K562 (cell line): ENCODE data around the gene NRSN2. TPM values are rescaled to one million over a fixed set of nuclear protein-coding genes. Genes with fewer than 3 reads are reported as not detected.

ENCODE experiments used
- CHD1 ChIP-seq: fragments of 200-600 bp; sonication (generic); IDR thresholded peaks from one replicate; pipeline ENCODE4 v1.6.1; 2012; ENCODE audit warnings: mild to moderate bottlenecking, moderate library complexity, low read length, inconsistent platforms
- ETS2 ChIP-seq: IDR thresholded peaks from 2 replicates; pipeline ENCODE4 v1.6.1; 2016; ENCODE audit warnings: borderline replicate concordance, missing genetic modification characterization, mild to moderate bottlenecking, moderate library complexity, missing compliant biosample characterization; ENCODE audit not compliant: poor library complexity, severe bottlenecking
- GABPB1 ChIP-seq: sonication (generic); formaldehyde crosslinking; IDR thresholded peaks from 2 replicates; pipeline ENCODE4 v1.8.0; 2022; ENCODE audit warnings: mild to moderate bottlenecking, missing genetic modification reagents
- MAFG ChIP-seq: fragments of 450-650 bp; conservative IDR thresholded peaks from 2 replicates; pipeline ENCODE4 v1.6.1; 2016; ENCODE audit warnings: missing genetic modification characterization, missing compliant biosample characterization
- POLR3G ChIP-seq: IDR thresholded peaks from 2 replicates; pipeline ENCODE4 v1.6.1; 2011; ENCODE audit not compliant: insufficient read length, insufficient replicate concordance; ENCODE audit errors: extremely low read depth
- RBM39 ChIP-seq: fragments of 200-400 bp; formaldehyde crosslinking; optimal IDR thresholded peaks from 2 replicates; pipeline ENCODE3; 2018; ENCODE audit warnings: low read depth, low read length
- SRSF9 ChIP-seq: fragments of 200-400 bp; formaldehyde crosslinking; IDR thresholded peaks from 2 replicates; pipeline ENCODE4 v1.6.1; 2017; ENCODE audit warnings: low read depth, low read length, borderline replicate concordance
- ZFX ChIP-seq: sonication (generic); formaldehyde crosslinking; IDR thresholded peaks from 2 replicates; pipeline ENCODE4 v1.8.0; 2022; ENCODE audit warnings: mild to moderate bottlenecking, missing genetic modification reagents, moderate library complexity
- ZNF134 ChIP-seq: fragments of 250-450 bp; sonication (Bioruptor Pico); conservative IDR thresholded peaks from 2 replicates; pipeline ENCODE4 v1.4.0; 2020
- ZNF140 ChIP-seq: fragments of 250-450 bp; sonication (Bioruptor Pico); IDR thresholded peaks from 2 replicates; pipeline ENCODE4 v1.8.0; 2021; ENCODE audit warnings: moderate library complexity, mild to moderate bottlenecking, inconsistent platforms
- ZNF197 ChIP-seq: fragments of 200-800 bp; sonication (Bioruptor generic); IDR thresholded peaks from 2 replicates; pipeline ENCODE4 v1.6.1; 2016; ENCODE audit warnings: low read depth, missing genetic modification characterization, missing compliant biosample characterization
- polyA plus RNA-seq, 8 experiments: library from polyadenylated mRNA; depleted of rRNA in 4 of 8; stranded (reverse) in 5 of 8; unstranded in 3 of 8; fragments of >200 nt; fragmentation: Nextera tagmentation in 2 of 8; fragmentation: Illumina TruSeq in 1 of 8; extraction: Ambion mirVana in 2 of 8; extraction: Trizol in 1 of 8; gene quantifications; 2 replicates each; pipeline versions ENCODE4 v1.2.1 to v1.2.3, GENCODE V29; 2011 to 2014; ENCODE audit warnings: inconsistent platforms in 1 of 8, missing spikeins in 1 of 8
- total RNA-seq, 7 experiments: library from RNA; depleted of rRNA in 6 of 7; stranded (reverse); fragments of >200 nt in 6 of 7; fragmentation: Illumina TruSeq in 2 of 7; extraction: Trizol in 2 of 7; gene quantifications; 2 replicates each; pipeline versions ENCODE4 v1.2.1 to v1.2.3, GENCODE V29; 2011 to 2021; ENCODE audit warnings: low replicate concordance in 1 of 7
- TF ChIP-seq, protein P1 (sequence below), 2 experiments: fragments of 450-650 bp; IDR thresholded peaks; 2 replicates each; pipeline ENCODE4 v1.6.1; 2018; ENCODE audit warnings: mild to moderate bottlenecking in 2 of 2, low read depth in 1 of 2; ENCODE audit not compliant: partially characterized antibody in 2 of 2
- TF ChIP-seq, protein P2 (sequence below): sonication (generic); formaldehyde crosslinking; IDR thresholded peaks from 2 replicates; pipeline ENCODE4 v1.8.1; 2023; ENCODE audit warnings: missing genetic modification reagents, mild to moderate bottlenecking, borderline replicate concordance
- TF ChIP-seq, protein P3 (sequence below): sonication (generic); formaldehyde crosslinking; IDR thresholded peaks from 2 replicates; pipeline ENCODE4 v1.8.0; 2022; ENCODE audit warnings: missing genetic modification reagents, mild to moderate bottlenecking, borderline replicate concordance

NRSN2 gene
- total and polyA plus RNA-seq, 9 of the 15 experiments (the other 6 are each of a cell fraction or from before 2014, with no cell fraction given): 7.5 to 29.7 (median 11.1) TPM

DNA sequence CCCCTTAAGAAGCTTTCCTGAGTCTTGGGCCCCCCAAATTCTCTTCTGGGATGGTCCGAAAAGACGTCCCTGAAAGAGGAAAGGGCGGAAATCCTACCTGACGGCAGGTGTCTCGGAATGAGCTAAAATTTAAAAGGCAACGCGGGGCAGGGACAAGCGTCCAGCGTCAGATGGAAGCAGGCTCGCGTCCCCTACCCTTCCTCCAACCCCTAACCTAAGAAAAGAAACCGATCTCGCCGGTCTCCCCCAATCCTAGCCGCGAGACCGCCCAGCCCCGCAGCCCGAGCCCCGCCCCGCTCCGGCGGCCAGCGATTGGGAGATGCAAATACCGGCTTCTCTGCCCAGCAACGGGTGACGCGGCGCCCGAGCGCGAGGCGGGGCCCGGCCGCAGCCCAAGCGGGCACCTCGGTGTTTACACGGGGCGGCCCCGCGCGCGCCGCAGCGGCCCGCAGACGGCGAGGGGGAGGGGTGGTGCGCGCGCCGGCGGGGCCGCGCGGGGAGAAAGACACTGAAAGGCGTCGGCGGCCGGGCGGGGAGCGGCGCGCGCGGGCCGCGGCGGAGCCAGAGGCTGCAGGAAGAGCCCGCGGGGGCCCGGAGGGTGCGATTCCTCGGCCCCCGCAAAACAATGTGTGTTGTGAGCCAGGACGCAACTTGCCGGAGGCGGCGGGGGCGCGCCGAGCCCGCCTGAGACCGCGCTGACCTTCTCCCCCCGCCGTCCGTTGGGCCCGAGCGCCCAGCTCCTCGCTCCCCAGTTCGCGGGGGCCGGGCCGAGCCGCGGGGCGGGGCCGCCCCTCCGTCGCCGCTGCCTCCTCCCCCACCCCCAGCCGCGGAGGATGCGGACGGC is 21.6 kb upstream of the NRSN2 start, which contains the start of gene SOX12 (continued):
- TF ChIP-seq, protein P1, sequence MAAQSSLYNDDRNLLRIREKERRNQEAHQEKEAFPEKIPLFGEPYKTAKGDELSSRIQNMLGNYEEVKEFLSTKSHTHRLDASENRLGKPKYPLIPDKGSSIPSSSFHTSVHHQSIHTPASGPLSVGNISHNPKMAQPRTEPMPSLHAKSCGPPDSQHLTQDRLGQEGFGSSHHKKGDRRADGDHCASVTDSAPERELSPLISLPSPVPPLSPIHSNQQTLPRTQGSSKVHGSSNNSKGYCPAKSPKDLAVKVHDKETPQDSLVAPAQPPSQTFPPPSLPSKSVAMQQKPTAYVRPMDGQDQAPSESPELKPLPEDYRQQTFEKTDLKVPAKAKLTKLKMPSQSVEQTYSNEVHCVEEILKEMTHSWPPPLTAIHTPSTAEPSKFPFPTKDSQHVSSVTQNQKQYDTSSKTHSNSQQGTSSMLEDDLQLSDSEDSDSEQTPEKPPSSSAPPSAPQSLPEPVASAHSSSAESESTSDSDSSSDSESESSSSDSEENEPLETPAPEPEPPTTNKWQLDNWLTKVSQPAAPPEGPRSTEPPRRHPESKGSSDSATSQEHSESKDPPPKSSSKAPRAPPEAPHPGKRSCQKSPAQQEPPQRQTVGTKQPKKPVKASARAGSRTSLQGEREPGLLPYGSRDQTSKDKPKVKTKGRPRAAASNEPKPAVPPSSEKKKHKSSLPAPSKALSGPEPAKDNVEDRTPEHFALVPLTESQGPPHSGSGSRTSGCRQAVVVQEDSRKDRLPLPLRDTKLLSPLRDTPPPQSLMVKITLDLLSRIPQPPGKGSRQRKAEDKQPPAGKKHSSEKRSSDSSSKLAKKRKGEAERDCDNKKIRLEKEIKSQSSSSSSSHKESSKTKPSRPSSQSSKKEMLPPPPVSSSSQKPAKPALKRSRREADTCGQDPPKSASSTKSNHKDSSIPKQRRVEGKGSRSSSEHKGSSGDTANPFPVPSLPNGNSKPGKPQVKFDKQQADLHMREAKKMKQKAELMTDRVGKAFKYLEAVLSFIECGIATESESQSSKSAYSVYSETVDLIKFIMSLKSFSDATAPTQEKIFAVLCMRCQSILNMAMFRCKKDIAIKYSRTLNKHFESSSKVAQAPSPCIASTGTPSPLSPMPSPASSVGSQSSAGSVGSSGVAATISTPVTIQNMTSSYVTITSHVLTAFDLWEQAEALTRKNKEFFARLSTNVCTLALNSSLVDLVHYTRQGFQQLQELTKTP (IDR thresholded peaks at IDR 0.05; ENCODE audit: low read depth in 1 of 2, partially characterized antibody in 2 of 2): no peak
- TF ChIP-seq GABPB1 (0 out of 2 replicates have a peak, but pooled peaks have one; percentile 11), SRSF9 (no peak), POLR3G (no peak), ZNF140 (CRISPR knock-in tag) (no peak), ZFX (CRISPR knock-in tag) (peak; percentile 87), ZNF134 (CRISPR knock-in tag) (no peak), MAFG (no peak), ETS2 (tag) (no peak), RBM39 (no peak), CHD1 (no peak), ZNF197 (peak; percentile 80)
- TF ChIP-seq, protein P2, sequence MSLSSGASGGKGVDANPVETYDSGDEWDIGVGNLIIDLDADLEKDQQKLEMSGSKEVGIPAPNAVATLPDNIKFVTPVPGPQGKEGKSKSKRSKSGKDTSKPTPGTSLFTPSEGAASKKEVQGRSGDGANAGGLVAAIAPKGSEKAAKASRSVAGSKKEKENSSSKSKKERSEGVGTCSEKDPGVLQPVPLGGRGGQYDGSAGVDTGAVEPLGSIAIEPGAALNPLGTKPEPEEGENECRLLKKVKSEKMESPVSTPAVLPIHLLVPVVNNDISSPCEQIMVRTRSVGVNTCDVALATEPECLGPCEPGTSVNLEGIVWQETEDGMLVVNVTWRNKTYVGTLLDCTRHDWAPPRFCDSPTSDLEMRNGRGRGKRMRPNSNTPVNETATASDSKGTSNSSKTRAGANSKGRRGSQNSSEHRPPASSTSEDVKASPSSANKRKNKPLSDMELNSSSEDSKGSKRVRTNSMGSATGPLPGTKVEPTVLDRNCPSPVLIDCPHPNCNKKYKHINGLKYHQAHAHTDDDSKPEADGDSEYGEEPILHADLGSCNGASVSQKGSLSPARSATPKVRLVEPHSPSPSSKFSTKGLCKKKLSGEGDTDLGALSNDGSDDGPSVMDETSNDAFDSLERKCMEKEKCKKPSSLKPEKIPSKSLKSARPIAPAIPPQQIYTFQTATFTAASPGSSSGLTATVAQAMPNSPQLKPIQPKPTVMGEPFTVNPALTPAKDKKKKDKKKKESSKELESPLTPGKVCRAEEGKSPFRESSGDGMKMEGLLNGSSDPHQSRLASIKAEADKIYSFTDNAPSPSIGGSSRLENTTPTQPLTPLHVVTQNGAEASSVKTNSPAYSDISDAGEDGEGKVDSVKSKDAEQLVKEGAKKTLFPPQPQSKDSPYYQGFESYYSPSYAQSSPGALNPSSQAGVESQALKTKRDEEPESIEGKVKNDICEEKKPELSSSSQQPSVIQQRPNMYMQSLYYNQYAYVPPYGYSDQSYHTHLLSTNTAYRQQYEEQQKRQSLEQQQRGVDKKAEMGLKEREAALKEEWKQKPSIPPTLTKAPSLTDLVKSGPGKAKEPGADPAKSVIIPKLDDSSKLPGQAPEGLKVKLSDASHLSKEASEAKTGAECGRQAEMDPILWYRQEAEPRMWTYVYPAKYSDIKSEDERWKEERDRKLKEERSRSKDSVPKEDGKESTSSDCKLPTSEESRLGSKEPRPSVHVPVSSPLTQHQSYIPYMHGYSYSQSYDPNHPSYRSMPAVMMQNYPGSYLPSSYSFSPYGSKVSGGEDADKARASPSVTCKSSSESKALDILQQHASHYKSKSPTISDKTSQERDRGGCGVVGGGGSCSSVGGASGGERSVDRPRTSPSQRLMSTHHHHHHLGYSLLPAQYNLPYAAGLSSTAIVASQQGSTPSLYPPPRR: no peak; the same call in 1 of the 2 replicates
- TF ChIP-seq, protein P3, sequence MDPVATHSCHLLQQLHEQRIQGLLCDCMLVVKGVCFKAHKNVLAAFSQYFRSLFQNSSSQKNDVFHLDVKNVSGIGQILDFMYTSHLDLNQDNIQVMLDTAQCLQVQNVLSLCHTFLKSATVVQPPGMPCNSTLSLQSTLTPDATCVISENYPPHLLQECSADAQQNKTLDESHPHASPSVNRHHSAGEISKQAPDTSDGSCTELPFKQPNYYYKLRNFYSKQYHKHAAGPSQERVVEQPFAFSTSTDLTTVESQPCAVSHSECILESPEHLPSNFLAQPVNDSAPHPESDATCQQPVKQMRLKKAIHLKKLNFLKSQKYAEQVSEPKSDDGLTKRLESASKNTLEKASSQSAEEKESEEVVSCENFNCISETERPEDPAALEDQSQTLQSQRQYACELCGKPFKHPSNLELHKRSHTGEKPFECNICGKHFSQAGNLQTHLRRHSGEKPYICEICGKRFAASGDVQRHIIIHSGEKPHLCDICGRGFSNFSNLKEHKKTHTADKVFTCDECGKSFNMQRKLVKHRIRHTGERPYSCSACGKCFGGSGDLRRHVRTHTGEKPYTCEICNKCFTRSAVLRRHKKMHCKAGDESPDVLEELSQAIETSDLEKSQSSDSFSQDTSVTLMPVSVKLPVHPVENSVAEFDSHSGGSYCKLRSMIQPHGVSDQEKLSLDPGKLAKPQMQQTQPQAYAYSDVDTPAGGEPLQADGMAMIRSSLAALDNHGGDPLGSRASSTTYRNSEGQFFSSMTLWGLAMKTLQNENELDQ (CRISPR knock-in tag): no peak
